Purkinje cell (primary cell): ENCODE results near the gene MRPS25. TPM values are rescaled to one million over a fixed set of nuclear protein-coding genes. Genes with fewer than 3 reads are reported as not detected.

ENCODE experiments used
- polyA plus RNA-seq: library from polyadenylated mRNA; unstranded; fragments of >200 nt; fragmentation: Nextera tagmentation; gene quantifications from 2 replicates; pipeline ENCODE4 v1.2.1, GENCODE V29; 2014

MRPS25 gene
- polyA plus RNA-seq = 67.6 and 107 TPM in 2 replicates

DNA sequence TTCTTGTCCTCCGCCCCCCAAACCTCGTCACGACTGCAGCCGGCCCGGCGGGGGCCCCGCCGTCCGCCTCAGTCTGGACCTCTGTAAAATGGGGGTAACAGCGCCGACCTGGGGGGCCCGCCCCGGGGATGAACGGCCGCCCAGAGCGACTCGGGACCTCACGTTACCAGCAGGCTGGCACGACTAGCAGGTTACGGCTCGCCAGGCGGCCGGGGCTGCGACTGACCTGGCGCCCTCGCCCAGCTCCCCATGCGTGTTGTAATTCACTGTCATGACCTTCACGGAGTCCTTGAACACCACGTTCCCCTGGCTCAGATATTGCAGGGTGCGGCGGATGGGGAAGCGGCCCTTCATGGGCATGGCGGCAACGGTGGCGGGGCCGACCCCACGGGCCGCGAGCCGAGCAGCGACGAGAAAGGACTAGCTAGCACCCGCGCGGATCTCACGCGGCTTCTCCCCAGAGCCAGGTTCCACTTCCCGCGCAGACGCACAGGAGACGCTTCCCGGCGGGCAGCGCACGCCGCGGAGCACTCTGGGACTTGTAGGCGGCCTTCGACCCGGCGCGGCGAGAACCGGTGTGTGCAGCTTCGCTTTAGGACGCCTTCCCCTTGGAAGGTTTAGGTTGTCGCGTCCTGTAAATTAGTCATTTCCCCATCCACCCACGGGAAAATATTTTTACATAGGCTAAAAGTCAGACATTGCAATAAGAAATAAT lies at the start of gene MRPS25:
Gene MRPS25 (minus strand): TSS at position 481 of the 715 bp plus-strand sequence. CDS start 121 bp downstream, at position 360.

DNA sequence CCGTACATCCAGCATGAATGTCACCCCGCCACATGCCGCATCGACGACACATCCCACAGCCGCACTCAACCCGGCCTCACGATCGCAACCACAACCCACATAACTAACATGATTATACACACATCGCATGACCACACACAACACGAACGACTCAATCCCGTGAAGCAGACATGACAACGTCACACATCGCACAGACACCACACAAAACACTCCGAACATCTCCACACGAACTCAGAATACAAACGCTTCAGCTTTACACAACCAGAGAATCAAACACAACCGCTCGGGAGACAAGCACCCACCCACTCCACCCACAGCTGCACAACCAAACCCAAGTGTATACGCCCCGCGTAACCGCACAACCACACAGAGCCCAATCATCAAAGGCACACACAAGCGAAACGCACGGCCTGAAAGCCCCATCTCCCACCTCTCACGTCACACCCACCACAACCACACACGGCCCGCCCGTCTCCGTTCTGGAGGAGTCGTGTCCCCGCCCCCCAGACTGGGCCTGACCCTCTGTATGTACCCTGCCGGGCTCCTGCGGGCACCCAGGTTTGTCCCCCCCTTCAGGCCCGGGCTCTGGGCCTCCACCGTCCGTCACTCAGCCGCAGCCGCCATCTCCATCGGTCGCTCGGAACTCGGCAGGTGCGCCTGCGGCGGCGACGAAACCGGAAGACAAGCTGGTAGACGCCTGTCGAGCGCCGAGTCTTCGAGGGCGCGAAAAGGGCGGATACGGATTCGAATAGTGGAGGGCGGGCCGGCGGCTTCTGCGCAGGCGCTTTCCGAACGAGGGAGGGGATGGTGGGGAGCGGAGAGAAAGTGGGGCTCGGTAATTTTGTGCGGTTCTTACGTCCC lies 33.6 kb upstream of the MRPS25 start, which contains the start of gene RBSN:
Gene RBSN (minus strand): TSS at position 646 of the 861 bp plus-strand sequence. CDS start 3,028 bp downstream, outside the sequence.

Other genes with a start within 250 kb of the MRPS25 start
- gene FGD5, start 246.4 kb downstream of the MRPS25 start, polyA plus RNA-seq = 0.09 and 0.57 TPM in 2 replicates
- 3.9 and 4.5 TPM in 2 replicates for gene NR2C2, start 117.7 kb downstream of the MRPS25 start, polyA plus RNA-seq
- 8.5 and 10.6 TPM in 2 replicates for gene RBSN, start 33.8 kb upstream of the MRPS25 start, polyA plus RNA-seq
- gene CAPN7, start 140.9 kb upstream of the MRPS25 start, polyA plus RNA-seq = 15.4 and 32.0 TPM in 2 replicates